PC-3 (cell line): Measurements from ENCODE around the gene CMKLR1. TPM values are rescaled to one million over a fixed set of nuclear protein-coding genes. Genes with fewer than 3 reads are reported as not detected.

Source experiments
- ATAC-seq: fragments of 200-7000 bp; cut with Tn5 transposase; 2 replicates; pipeline ENCODE4 v1.9.1; 2020; ENCODE audit warnings: mild to moderate bottlenecking, moderate library complexity
- BruUV-seq: library from RNA; stranded (reverse); fragments of 400-500 nt; replicated peaks from 2 replicates; lab custom pipeline; 2021; lab: Mats Ljungman, UMichigan
- CTCF ChIA-PET: fragments of 300-600 bp; sonication (Branson Sonifier 250); formaldehyde crosslinking; loops from one replicate; lab custom pipeline; 2022; ENCODE audit warnings: antibody characterized with exemption; lab: Charles Lee
- POLR2A ChIA-PET: fragments of 300-600 bp; sonication (Branson Sonifier 250); formaldehyde crosslinking; loops from one replicate; lab custom pipeline; 2022; ENCODE audit warnings: antibody characterized with exemption; ENCODE audit not compliant: unreplicated experiment; lab: Charles Lee
- DNase-seq: peaks from one replicate; pipeline ENCODE4 v3.0.0-alpha.2; 2015
- H2AFZ ChIP-seq: fragments of 300-600 bp; sonication (generic); 2 replicates; pipeline ENCODE4 v1.6.0; 2016; ENCODE audit warnings: antibody characterized with exemption, low read length
- H3F3A ChIP-seq: fragments of 300-600 bp; sonication (generic); one replicate; pipeline ENCODE4 v1.6.0; 2017; ENCODE audit warnings: antibody characterized with exemption, low read length, control low read depth, mild to moderate bottlenecking; ENCODE audit not compliant: unreplicated experiment
- H3K27ac ChIP-seq: fragments of 300-600 bp; sonication (generic); 2 replicates; pipeline ENCODE4 v1.5.1; 2016; ENCODE audit warnings: mild to moderate bottlenecking, low read length
- H3K27me3 ChIP-seq: fragments of 300-600 bp; sonication (generic); 2 replicates; pipeline ENCODE4 v1.6.1; 2016; ENCODE audit warnings: low read length, mixed read lengths
- H3K36me3 ChIP-seq: fragments of 300-600 bp; sonication (generic); 2 replicates; pipeline ENCODE4 v1.6.1; 2016; ENCODE audit warnings: low read depth, mixed run types, low read length, mixed read lengths
- H3K4me1 ChIP-seq: fragments of 300-600 bp; sonication (generic); 2 replicates; pipeline ENCODE4 v1.5.1; 2016; ENCODE audit warnings: low read length; ENCODE audit not compliant: insufficient read depth
- H3K4me2 ChIP-seq: fragments of 300-600 bp; sonication (generic); 2 replicates; pipeline ENCODE4 v1.6.0; 2016; ENCODE audit warnings: low read length
- H3K4me3 ChIP-seq: fragments of 300-600 bp; sonication (generic); 2 replicates; pipeline ENCODE4 v1.5.1; 2016; ENCODE audit warnings: mild to moderate bottlenecking, low read length, mixed read lengths
- H3K79me2 ChIP-seq: fragments of 300-600 bp; sonication (generic); 2 replicates; pipeline ENCODE4 v1.6.1; 2017; ENCODE audit warnings: low read length, mixed read lengths
- H3K9ac ChIP-seq: fragments of 300-600 bp; sonication (generic); 2 replicates; pipeline ENCODE4 v1.6.0; 2016; ENCODE audit warnings: mild to moderate bottlenecking, low read length
- H3K9me2 ChIP-seq: fragments of 300-600 bp; sonication (generic); replicated peaks from 2 replicates; pipeline ENCODE4 v1.6.1; 2016; ENCODE audit warnings: mixed run types, low read length, mixed read lengths
- H3K9me3 ChIP-seq: fragments of 300-600 bp; sonication (generic); 2 replicates; pipeline ENCODE4 v1.6.1; 2016; ENCODE audit warnings: low read length, mixed read lengths
- H4K20me1 ChIP-seq: fragments of 300-600 bp; sonication (generic); 2 replicates; pipeline ENCODE4 v1.6.1; 2016; ENCODE audit warnings: low read length, mixed read lengths
- CTCF ChIP-seq: fragments of 300-600 bp; sonication (generic); conservative IDR thresholded peaks from 2 replicates; pipeline ENCODE4 v1.5.1; 2017; ENCODE audit warnings: antibody characterized with exemption, low read depth, mild to moderate bottlenecking, low read length
- EZH2 ChIP-seq: fragments of 300-600 bp; sonication (generic); IDR thresholded peaks from one replicate; pipeline ENCODE4 v1.6.1; 2017; ENCODE audit warnings: antibody characterized with exemption, mild to moderate bottlenecking, low read length; ENCODE audit not compliant: unreplicated experiment
- EZH2phosphoT487 ChIP-seq: fragments of 300-600 bp; sonication (generic); IDR thresholded peaks from 2 replicates; pipeline ENCODE4 v1.6.1; 2018; ENCODE audit warnings: mild to moderate bottlenecking, antibody characterized with exemption, low read length, borderline replicate concordance
- intact Hi-C: fragments of 100-400 bp; cut with micrococcal nuclease; formaldehyde crosslinking; loops from 2 replicates; pipeline ENCODE4 v1.9.0; 2023
- total RNA-seq: library from RNA; depleted of rRNA; stranded (reverse); fragments of >200 nt; gene quantifications from 2 replicates; pipeline ENCODE4 v1.2.3, GENCODE V29; 2014

Gene CMKLR1
- total RNA-seq, 1 experiment from 2014 or later: not detected

GRCh38 chr12:108271951-108272872, 66.9 kb downstream of the CMKLR1 start:
- 0 out of 2 replicates have a peak, but pooled peaks cover 4% of the 10 kb centered on the region for H3K27me3 ChIP-seq
- H3K36me3 ChIP-seq: no peaks in the 10 kb centered on the region
- no peaks in the 10 kb centered on the region for H3K79me2 ChIP-seq
- no peak overlapping the region for H3K4me2 ChIP-seq
- no peaks in the 10 kb centered on the region for H4K20me1 ChIP-seq
- H3K4me1 ChIP-seq: no peaks in the 10 kb centered on the region
- POLR2A ChIA-PET: no interaction called here
- no peak for DNase-seq
- TF ChIP-seq CTCF (no peak), EZH2phosphoT487 (no peak), EZH2 (no peak)
- intact Hi-C loops: no loop called here
- BruUV-seq: no TSS peak
- no peaks in the 10 kb centered on the region for H3K9me3 ChIP-seq
- no peak for ATAC-seq
- no peak overlapping the region for H2AFZ ChIP-seq
- no peaks in the 10 kb centered on the region for H3K9me2 ChIP-seq
- CTCF ChIA-PET: no interaction called here
- H3F3A ChIP-seq: no peaks in the 10 kb centered on the region
- no peak overlapping the region for H3K27ac ChIP-seq
- no peak overlapping the region for H3K9ac ChIP-seq
- H3K4me3 ChIP-seq: no peak overlapping the region

GRCh38 chr12:108270849-108271143, 68.3 kb downstream of the CMKLR1 start:
- H2AFZ ChIP-seq: no peak overlapping the region
- H3K9me2 ChIP-seq: no peaks in the 10 kb centered on the region
- DNase-seq (no peak), ATAC-seq (no peak)
- CTCF ChIA-PET: no interaction called here
- H3K27me3 ChIP-seq: 0 out of 2 replicates have a peak, but pooled peaks cover 4% of the 10 kb centered on the region
- no peak overlapping the region for H3K9ac ChIP-seq
- POLR2A ChIA-PET: no interaction called here
- H3K79me2 ChIP-seq: no peaks in the 10 kb centered on the region
- no peaks in the 10 kb centered on the region for H3K9me3 ChIP-seq
- TF ChIP-seq EZH2phosphoT487 (no peak), EZH2 (no peak), CTCF (no peak)
- H4K20me1 ChIP-seq: no peaks in the 10 kb centered on the region
- no peaks in the 10 kb centered on the region for H3K4me1 ChIP-seq
- H3K4me3 ChIP-seq: no peak overlapping the region
- intact Hi-C loops: no loop called here
- no peak overlapping the region for H3K27ac ChIP-seq
- no peaks in the 10 kb centered on the region for H3F3A ChIP-seq
- H3K36me3 ChIP-seq: no peaks in the 10 kb centered on the region
- no TSS peak for BruUV-seq
- no peak overlapping the region for H3K4me2 ChIP-seq

GRCh38 chr12:108270035-108270848, 68.9 kb downstream of the CMKLR1 start:
- H3K4me1 ChIP-seq: no peaks in the 10 kb centered on the region
- CTCF ChIA-PET: no interaction called here
- BruUV-seq: no TSS peak
- no peaks in the 10 kb centered on the region for H4K20me1 ChIP-seq
- intact Hi-C loops: no loop called here
- 0 out of 2 replicates have a peak, but pooled peaks cover 1% of the 10 kb centered on the region for H3K27me3 ChIP-seq
- H3K27ac ChIP-seq: no peak overlapping the region
- no peaks in the 10 kb centered on the region for H3K36me3 ChIP-seq
- H3K79me2 ChIP-seq: no peaks in the 10 kb centered on the region
- no peak for ATAC-seq
- DNase-seq: no peak
- no peaks in the 10 kb centered on the region for H3K9me2 ChIP-seq
- POLR2A ChIA-PET: no interaction called here
- H3K9ac ChIP-seq: no peak overlapping the region
- no peaks in the 10 kb centered on the region for H3F3A ChIP-seq
- H3K4me3 ChIP-seq: no peak overlapping the region
- H3K9me3 ChIP-seq: no peaks in the 10 kb centered on the region
- TF ChIP-seq EZH2 (no peak), CTCF (no peak), EZH2phosphoT487 (no peak)
- no peak overlapping the region for H2AFZ ChIP-seq
- H3K4me2 ChIP-seq: no peak overlapping the region
